ENCODE data around the gene SOAT1. TPM values are rescaled to one million over a fixed set of nuclear protein-coding genes. Genes with fewer than 3 reads are reported as not detected.

SOAT1 gene
- 33.9 TPM for total RNA-seq (2021; ENCODE audit: unreplicated experiment)
- polyA plus RNA-seq (2012): 5.7 and 8.3 TPM in 2 replicates
- percentile 73 among the genes with signal in this experiment for Bru-seq, nascent RNA
- percentile 81 among the genes with signal in this experiment for BruChase-seq, experiment 1, labeled RNA remaining after a 6-hour chase
- BruChase-seq, experiment 2, labeled RNA remaining after a 2-hour chase: percentile 73 among the genes with signal in this experiment
- long read RNA-seq, full-length matches to known transcripts: 61 of 72 reads
- long read RNA-seq, partial matches to known transcripts: 3 of 72 reads
- long read RNA-seq, other reads (novel, unspliced or antisense): 8 of 72 reads

DNA sequence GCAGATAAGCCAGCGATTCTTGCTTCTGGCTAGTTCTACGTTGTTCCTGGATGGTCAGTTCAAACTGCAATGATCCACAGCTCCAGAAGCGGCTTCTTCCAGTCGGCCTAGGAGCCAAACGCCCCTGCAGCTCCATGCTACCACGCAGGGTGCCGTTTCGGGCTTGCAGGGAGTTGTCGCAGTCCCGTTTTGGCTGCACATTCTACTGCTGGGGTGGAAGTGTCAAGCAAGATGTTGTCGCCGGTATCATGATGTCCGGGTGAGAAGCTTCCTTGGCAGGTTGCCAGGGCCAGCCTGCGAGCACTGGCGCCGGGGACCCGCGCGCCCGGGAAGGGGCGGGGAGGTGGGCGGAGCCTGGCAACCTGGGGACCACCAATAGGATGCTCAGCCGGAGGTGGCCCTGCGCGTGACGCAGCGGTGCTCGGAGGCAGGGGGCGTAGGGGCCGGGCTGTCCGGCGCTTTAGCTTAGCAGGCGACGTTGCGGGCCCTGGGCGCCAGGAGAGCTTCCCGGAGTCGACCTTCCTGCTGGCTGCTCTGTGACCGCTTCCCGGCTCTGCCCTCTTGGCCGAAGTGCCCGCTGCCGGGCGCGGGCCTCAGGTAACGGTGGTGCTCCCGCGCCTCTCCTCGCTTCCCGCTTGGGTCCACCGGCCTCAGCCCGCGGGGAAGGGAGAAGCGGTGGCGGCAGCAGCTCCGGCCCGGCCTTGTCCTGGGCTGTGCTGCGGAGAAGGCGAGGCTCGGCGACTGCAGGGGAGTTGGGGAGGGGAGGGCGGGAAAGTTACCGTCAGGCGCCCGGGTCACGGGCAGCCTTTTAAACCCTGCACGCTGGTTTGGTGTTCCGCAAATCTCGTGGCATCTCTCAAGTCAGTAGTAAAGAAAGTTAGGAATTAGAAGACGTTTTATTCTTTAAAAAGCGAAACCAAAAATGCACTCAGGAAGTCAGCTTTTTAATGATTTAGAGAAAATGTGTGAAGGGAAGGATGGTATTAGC, at the start of gene SOAT1:
TSS of gene SOAT1 (plus strand) at position 458 of the 988 bp plus-strand sequence. CDS start 8,888 bp downstream, outside the sequence.
- peaks cover 12 to 14% of the 10 kb centered on the region in 2 experiments for H3K4me1 ChIP-seq (ENCODE audit: control insufficient read depth in 1 of 2, insufficient read depth in 2 of 2, low read length in 2 of 2)
- DNase-seq (ENCODE audit: low read depth, low spot score) (peak; percentile 79), ATAC-seq (peak; percentile 95)
- H2AFZ ChIP-seq (ENCODE audit: low read depth, low read length, poor library complexity, severe bottlenecking): peak within 1 kb of the TSS; percentile 92
- no peaks in the 10 kb centered on the region for H3K9me2 ChIP-seq (ENCODE audit: insufficient read depth)
- H3K9ac ChIP-seq (ENCODE audit: low read length): peak within 1 kb of the TSS; percentile 78
- H3K27me3 ChIP-seq (ENCODE audit: insufficient read depth, low read length): no peaks in the 10 kb centered on the region
- H3K79me2 ChIP-seq (ENCODE audit: insufficient read depth, low read length): peaks cover 33% of the 10 kb centered on the region
- RAD21 ChIA-PET (ENCODE audit: low non-redundant PET in 1 of 2, low total read pairs in 2 of 2, uncharacterized antibody in 2 of 2, unreplicated experiment in 2 of 2): no interaction called here
- CTCF ChIA-PET: interaction anchor here (1.9 kb wide), 1 partner anchor 172 kb away, joined by 14 read pairs; no protein-coding TSS in a partner anchor
- no TSS peak for BruUV-seq (replicated peaks)
- H3K36me3 ChIP-seq (ENCODE audit: control insufficient read depth in 1 of 2, insufficient read depth in 2 of 2, low read length in 2 of 2): no peaks in the 10 kb centered on the region
- H3K4me2 ChIP-seq (ENCODE audit: low read length): peak within 1 kb of the TSS; percentile 86
- no peaks in the 10 kb centered on the region for H4K20me1 ChIP-seq (ENCODE audit: insufficient read depth)
- H3K27ac ChIP-seq (ENCODE audit: low read depth, low read length): peak within 1 kb of the TSS; percentile 60
- intact Hi-C loops (cut with micrococcal nuclease): loop anchor here (5.0 kb wide), 2 partner anchors 186 to 261 kb away; no protein-coding TSS in a partner anchor
- H3K4me3 ChIP-seq (replicated peaks in 1 of 2; ENCODE audit: low read depth in 1 of 2, low read length in 2 of 2): peak within 1 kb of the TSS; percentile 67 to 80
- H3K9me3 ChIP-seq (ENCODE audit: control insufficient read depth in 1 of 2, insufficient read depth in 1 of 2, low read depth in 1 of 2, low read length in 2 of 2): no peaks in the 10 kb centered on the region
- POLR2A ChIA-PET: interaction anchor here (0.7 to 1.5 kb wide), 8 partner anchors 9 to 212 kb away, joined by 3 to 6 read pairs (median 4); no protein-coding TSS in a partner anchor
- TF ChIP-seq EZH2phosphoT487 (IDR thresholded peaks at IDR 0.05; ENCODE audit: borderline replicate concordance) (no peak), CBX3 (IDR thresholded peaks at IDR 0.05; ENCODE audit: low read depth) (no peak), SP1 (IDR thresholded peaks at IDR 0.05; ENCODE audit: low read depth) (peak; percentile 39), ELF1 (IDR thresholded peaks at IDR 0.05; ENCODE audit: borderline replicate concordance, low read depth) (no peak), FOSL1 (IDR thresholded peaks at IDR 0.05; ENCODE audit: low read depth) (no peak), EGR1 (IDR thresholded peaks at IDR 0.05; ENCODE audit: low read depth) (peak; percentile 72), POLR2AphosphoS5 (IDR thresholded peaks at IDR 0.05; ENCODE audit: low read depth, low read length) (peak; percentile 93), YY1 (IDR thresholded peaks at IDR 0.05; ENCODE audit: extremely low read depth, insufficient replicate concordance, low read depth, low read length) (no peak), SIN3A (IDR thresholded peaks at IDR 0.05; ENCODE audit: low read depth) (peak; percentile 80), JUND (IDR thresholded peaks at IDR 0.05) (no peak), POLR2A (IDR thresholded peaks at IDR 0.05; ENCODE audit: borderline replicate concordance, extremely low read depth, insufficient read depth, insufficient read length) (peak; percentile 69), SRF (IDR thresholded peaks at IDR 0.05; ENCODE audit: low read depth) (no peak), TCF7L2 (IDR thresholded peaks at IDR 0.05; ENCODE audit: borderline replicate concordance, extremely low read depth, insufficient read depth, insufficient read length) (no peak), ZNF274 (IDR thresholded peaks at IDR 0.05; ENCODE audit: low read depth, low read length) (no peak)
- TF ChIP-seq, protein P1, sequence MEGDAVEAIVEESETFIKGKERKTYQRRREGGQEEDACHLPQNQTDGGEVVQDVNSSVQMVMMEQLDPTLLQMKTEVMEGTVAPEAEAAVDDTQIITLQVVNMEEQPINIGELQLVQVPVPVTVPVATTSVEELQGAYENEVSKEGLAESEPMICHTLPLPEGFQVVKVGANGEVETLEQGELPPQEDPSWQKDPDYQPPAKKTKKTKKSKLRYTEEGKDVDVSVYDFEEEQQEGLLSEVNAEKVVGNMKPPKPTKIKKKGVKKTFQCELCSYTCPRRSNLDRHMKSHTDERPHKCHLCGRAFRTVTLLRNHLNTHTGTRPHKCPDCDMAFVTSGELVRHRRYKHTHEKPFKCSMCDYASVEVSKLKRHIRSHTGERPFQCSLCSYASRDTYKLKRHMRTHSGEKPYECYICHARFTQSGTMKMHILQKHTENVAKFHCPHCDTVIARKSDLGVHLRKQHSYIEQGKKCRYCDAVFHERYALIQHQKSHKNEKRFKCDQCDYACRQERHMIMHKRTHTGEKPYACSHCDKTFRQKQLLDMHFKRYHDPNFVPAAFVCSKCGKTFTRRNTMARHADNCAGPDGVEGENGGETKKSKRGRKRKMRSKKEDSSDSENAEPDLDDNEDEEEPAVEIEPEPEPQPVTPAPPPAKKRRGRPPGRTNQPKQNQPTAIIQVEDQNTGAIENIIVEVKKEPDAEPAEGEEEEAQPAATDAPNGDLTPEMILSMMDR (IDR thresholded peaks at IDR 0.05 in 2 of 3, conservative IDR thresholded peaks at IDR 0.05 in 1 of 3; ENCODE audit: borderline replicate concordance in 1 of 3, insufficient read depth in 1 of 3, low read depth in 2 of 3, low read length in 2 of 3): peak in 1 of 3 experiments; percentile 12; a peak in 1 of 6 replicates
- TF ChIP-seq, protein P2, sequence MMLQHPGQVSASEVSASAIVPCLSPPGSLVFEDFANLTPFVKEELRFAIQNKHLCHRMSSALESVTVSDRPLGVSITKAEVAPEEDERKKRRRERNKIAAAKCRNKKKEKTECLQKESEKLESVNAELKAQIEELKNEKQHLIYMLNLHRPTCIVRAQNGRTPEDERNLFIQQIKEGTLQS (IDR thresholded peaks at IDR 0.05): no peak
- TF ChIP-seq, protein P3, sequence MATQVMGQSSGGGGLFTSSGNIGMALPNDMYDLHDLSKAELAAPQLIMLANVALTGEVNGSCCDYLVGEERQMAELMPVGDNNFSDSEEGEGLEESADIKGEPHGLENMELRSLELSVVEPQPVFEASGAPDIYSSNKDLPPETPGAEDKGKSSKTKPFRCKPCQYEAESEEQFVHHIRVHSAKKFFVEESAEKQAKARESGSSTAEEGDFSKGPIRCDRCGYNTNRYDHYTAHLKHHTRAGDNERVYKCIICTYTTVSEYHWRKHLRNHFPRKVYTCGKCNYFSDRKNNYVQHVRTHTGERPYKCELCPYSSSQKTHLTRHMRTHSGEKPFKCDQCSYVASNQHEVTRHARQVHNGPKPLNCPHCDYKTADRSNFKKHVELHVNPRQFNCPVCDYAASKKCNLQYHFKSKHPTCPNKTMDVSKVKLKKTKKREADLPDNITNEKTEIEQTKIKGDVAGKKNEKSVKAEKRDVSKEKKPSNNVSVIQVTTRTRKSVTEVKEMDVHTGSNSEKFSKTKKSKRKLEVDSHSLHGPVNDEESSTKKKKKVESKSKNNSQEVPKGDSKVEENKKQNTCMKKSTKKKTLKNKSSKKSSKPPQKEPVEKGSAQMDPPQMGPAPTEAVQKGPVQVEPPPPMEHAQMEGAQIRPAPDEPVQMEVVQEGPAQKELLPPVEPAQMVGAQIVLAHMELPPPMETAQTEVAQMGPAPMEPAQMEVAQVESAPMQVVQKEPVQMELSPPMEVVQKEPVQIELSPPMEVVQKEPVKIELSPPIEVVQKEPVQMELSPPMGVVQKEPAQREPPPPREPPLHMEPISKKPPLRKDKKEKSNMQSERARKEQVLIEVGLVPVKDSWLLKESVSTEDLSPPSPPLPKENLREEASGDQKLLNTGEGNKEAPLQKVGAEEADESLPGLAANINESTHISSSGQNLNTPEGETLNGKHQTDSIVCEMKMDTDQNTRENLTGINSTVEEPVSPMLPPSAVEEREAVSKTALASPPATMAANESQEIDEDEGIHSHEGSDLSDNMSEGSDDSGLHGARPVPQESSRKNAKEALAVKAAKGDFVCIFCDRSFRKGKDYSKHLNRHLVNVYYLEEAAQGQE (IDR thresholded peaks at IDR 0.05; ENCODE audit: low read depth): no peak

Data from HCT116 (cell line).